OCI-LY1 (cell line): ENCODE results near the gene PLCD3.

ENCODE experiments used
- EZH2 ChIP-seq: fragments of 200-600 bp; sonication (generic), shearing (Covaris generic); IDR thresholded peaks from 2 replicates; pipeline ENCODE4 v1.8.0; 2017; ENCODE audit warnings: borderline replicate concordance, mixed run types, mild to moderate bottlenecking, antibody characterized with exemption, low read length, moderate library complexity, mixed read lengths
- TF ChIP-seq, protein P1 (sequence below): fragments of 200-600 bp; sonication (generic), shearing (Covaris generic); IDR thresholded peaks from 2 replicates; pipeline ENCODE4 v1.5.1; 2017; ENCODE audit warnings: mild to moderate bottlenecking, antibody characterized with exemption, low read length, moderate library complexity, mixed read lengths

DNA sequence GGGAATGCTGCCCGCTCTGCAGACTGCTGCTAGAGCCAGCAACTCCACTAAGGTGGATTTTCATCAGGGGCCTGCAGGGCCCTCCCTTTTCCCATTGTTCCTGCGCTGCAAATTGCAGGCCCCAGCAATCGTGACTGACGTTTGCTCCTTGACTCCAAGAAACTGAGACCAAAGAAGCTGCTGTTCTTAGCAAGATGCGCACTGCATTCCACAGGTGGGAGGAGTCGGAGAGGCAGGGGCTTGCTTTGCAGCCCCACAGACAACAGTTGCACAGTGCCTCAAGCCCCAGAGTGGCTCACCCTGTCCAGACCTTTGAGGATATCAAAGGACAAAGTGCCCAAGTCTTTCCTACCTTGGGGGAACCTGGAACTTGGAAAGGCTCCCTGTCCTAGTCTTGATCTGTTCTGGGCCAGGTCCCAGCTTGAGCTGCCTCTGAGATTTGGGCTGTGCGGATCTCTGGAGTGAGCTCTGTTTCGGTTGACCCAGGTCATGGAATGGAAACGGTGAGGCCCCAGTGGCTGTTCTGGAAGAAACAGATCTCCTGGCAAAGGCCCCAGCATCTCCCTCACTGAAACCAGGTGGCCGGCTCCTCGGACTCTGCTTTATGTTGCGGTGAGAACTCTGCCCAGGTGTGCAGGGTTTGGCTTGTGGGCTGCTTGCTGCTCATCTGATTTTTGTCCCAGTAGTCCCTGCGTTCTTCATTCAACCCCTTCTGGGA is 24.9 kb downstream of the PLCD3 start:
- TF ChIP-seq, protein P1, sequence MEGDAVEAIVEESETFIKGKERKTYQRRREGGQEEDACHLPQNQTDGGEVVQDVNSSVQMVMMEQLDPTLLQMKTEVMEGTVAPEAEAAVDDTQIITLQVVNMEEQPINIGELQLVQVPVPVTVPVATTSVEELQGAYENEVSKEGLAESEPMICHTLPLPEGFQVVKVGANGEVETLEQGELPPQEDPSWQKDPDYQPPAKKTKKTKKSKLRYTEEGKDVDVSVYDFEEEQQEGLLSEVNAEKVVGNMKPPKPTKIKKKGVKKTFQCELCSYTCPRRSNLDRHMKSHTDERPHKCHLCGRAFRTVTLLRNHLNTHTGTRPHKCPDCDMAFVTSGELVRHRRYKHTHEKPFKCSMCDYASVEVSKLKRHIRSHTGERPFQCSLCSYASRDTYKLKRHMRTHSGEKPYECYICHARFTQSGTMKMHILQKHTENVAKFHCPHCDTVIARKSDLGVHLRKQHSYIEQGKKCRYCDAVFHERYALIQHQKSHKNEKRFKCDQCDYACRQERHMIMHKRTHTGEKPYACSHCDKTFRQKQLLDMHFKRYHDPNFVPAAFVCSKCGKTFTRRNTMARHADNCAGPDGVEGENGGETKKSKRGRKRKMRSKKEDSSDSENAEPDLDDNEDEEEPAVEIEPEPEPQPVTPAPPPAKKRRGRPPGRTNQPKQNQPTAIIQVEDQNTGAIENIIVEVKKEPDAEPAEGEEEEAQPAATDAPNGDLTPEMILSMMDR: no peak
- TF ChIP-seq EZH2: no peak
